Stomach (tissue), 4 donors: Measurements from ENCODE around the gene RRP1.

Source experiments
- CTCF ChIP-seq, 7 experiments: fragments of 450-650 bp in 4 of 7; fragments of 200-600 bp in 3 of 7; sonication (generic) in 3 of 7; IDR thresholded peaks; one replicate each; pipeline ENCODE4 v1.5.1; 2016 to 2019; ENCODE audit warnings: antibody characterized with exemption in 7 of 7, control low read depth in 2 of 7, mild to moderate bottlenecking in 1 of 7
- EP300 ChIP-seq: sonication (generic); formaldehyde crosslinking; IDR thresholded peaks from one replicate; pipeline ENCODE4 v1.6.1; 2017; ENCODE audit warnings: antibody characterized with exemption
- POLR2A ChIP-seq, 4 donors: fragments of 450-650 bp; IDR thresholded peaks; one replicate each; pipeline ENCODE4 v1.6.1; 2016; ENCODE audit warnings: antibody characterized with exemption in 4 of 4, control low read depth in 2 of 4, mild to moderate bottlenecking in 1 of 4, moderate library complexity in 1 of 4
- POLR2AphosphoS5 ChIP-seq, 3 donors: sonication (generic); formaldehyde crosslinking; IDR thresholded peaks; one replicate each; pipeline ENCODE4 v1.6.1; 2016; ENCODE audit warnings: antibody characterized with exemption in 3 of 3

- no peak for TF ChIP-seq EP300
- no peak for TF ChIP-seq CTCF (IDR thresholded peaks at IDR 0.05)
- TF ChIP-seq POLR2A (IDR thresholded peaks at IDR 0.05): no peak
- no peak for TF ChIP-seq POLR2AphosphoS5 (IDR thresholded peaks at IDR 0.05)
Measured at GRCh38 chr21:43770066-43770655, 19.2 kb upstream of the RRP1 start.
